Mesothelial cell of epicardium (in vitro differentiated cells): Measurements from ENCODE around the gene DENND2D. TPM values are rescaled to one million over a fixed set of nuclear protein-coding genes. Genes with fewer than 3 reads are reported as not detected.
"Not testable (repeated sequence)": the region's sequence is repeated elsewhere in the genome, so short reads cannot be mapped to it uniquely, and the experiment has no call there.

Source experiments
- DNase-seq, 2 experiments: peaks; one replicate each; pipeline ENCODE4 v3.0.0; 2021; ENCODE audit warnings: low spot score in 2 of 2; ENCODE audit not compliant: unreplicated experiment in 2 of 2
- H3K27ac Mint-ChIP-seq: 2 replicates; pipeline ENCODE4 v1.8.0; 2021; ENCODE audit warnings: mixed read lengths
- H3K27me3 Mint-ChIP-seq: 2 replicates; pipeline ENCODE4 v1.8.0; 2021; ENCODE audit warnings: low read depth, mixed read lengths
- H3K36me3 Mint-ChIP-seq: 2 replicates; pipeline ENCODE4 v1.8.0; 2021; ENCODE audit warnings: mixed read lengths
- H3K4me1 Mint-ChIP-seq: 2 replicates; pipeline ENCODE4 v1.8.0; 2021; ENCODE audit warnings: mixed read lengths
- H3K4me3 Mint-ChIP-seq: 2 replicates; pipeline ENCODE4 v1.8.0; 2021; ENCODE audit warnings: mild to moderate bottlenecking, moderate library complexity, mixed read lengths
- H3K9me3 Mint-ChIP-seq: 2 replicates; pipeline ENCODE4 v1.8.0; 2021; ENCODE audit warnings: mixed read lengths
- CTCF ChIP-seq: fragments of 200-600 bp; sonication (generic); IDR thresholded peaks from one replicate; pipeline ENCODE4 v1.5.0; 2021; ENCODE audit warnings: antibody characterized with exemption; ENCODE audit not compliant: unreplicated experiment
- total RNA-seq: library from RNA; stranded (reverse); gene quantifications from 3 replicates; pipeline ENCODE4 v1.2.1, GENCODE V29; 2021

The DENND2D gene
- total RNA-seq, 1 donor from 2014 or later: 4.8 TPM

- H3K4me3 Mint-ChIP-seq: no peak overlapping the region
- no peak overlapping the region for H3K27ac Mint-ChIP-seq
- no peak for TF ChIP-seq CTCF
- H3K36me3 Mint-ChIP-seq: no peaks in the 10 kb centered on the region
- DNase-seq: no peak
- H3K9me3 Mint-ChIP-seq: peaks cover 5% of the 10 kb centered on the region
- H3K27me3 Mint-ChIP-seq: no peaks in the 10 kb centered on the region
- H3K4me1 Mint-ChIP-seq: peaks cover 23% of the 10 kb centered on the region
These were observed 19.3 kb upstream of the DENND2D start for GRCh38 chr1:111219557-111220286.

GRCh38 chr1:111218701-111219556, 18.5 kb upstream of the DENND2D start:
- DNase-seq: no peak
- no peaks in the 10 kb centered on the region for H3K36me3 Mint-ChIP-seq
- peaks cover 5% of the 10 kb centered on the region for H3K9me3 Mint-ChIP-seq
- no peak overlapping the region for H3K27ac Mint-ChIP-seq
- no peak overlapping the region for H3K4me3 Mint-ChIP-seq
- peaks cover 31% of the 10 kb centered on the region for H3K4me1 Mint-ChIP-seq
- H3K27me3 Mint-ChIP-seq: no peaks in the 10 kb centered on the region
- TF ChIP-seq CTCF: no peak

- H3K36me3 Mint-ChIP-seq: no peaks in the 10 kb centered on the region
- no peak overlapping the region for H3K27ac Mint-ChIP-seq
- no peak overlapping the region for H3K4me3 Mint-ChIP-seq
- no peaks in the 10 kb centered on the region for H3K27me3 Mint-ChIP-seq
- no peak for TF ChIP-seq CTCF
- H3K9me3 Mint-ChIP-seq: peaks cover 5% of the 10 kb centered on the region
- DNase-seq: no peak
- H3K4me1 Mint-ChIP-seq: peaks cover 28% of the 10 kb centered on the region
These were observed 16.9 kb upstream of the DENND2D start for GRCh38 chr1:111217183-111217910.

- Mint-ChIP-seq H3K4me3 (no peak overlapping the region), H3K9me3 (peaks cover 5% of the 10 kb centered on the region), H3K4me1 (peaks cover 23% of the 10 kb centered on the region), H3K27me3 (no peaks in the 10 kb centered on the region), H3K27ac (no peak overlapping the region), H3K36me3 (no peaks in the 10 kb centered on the region)
- TF ChIP-seq CTCF: no peak
- DNase-seq: no peak
These were observed 16.3 kb upstream of the DENND2D start for GRCh38 chr1:111216751-111217150.

- not testable (repeated sequence) for DNase-seq, H3K36me3 Mint-ChIP-seq, H3K9me3 Mint-ChIP-seq, H3K4me3 Mint-ChIP-seq, H3K27me3 Mint-ChIP-seq
- peaks cover 19% of the 10 kb centered on the region for H3K4me1 Mint-ChIP-seq
- H3K27ac Mint-ChIP-seq: peak overlapping the region; percentile 44
These were observed 14.8 kb upstream of the DENND2D start for GRCh38 chr1:111215285-111215684.

GRCh38 chr1:111214884-111215283, 14.4 kb upstream of the DENND2D start:
- TF ChIP-seq CTCF: no peak
- Mint-ChIP-seq H3K9me3 (peaks cover 5% of the 10 kb centered on the region), H3K36me3 (no peaks in the 10 kb centered on the region), H3K27me3 (no peaks in the 10 kb centered on the region), H3K4me1 (peaks cover 19% of the 10 kb centered on the region), H3K27ac (peak overlapping the region; percentile 44), H3K4me3 (no peak overlapping the region)
- no peak for DNase-seq
